GM19397 (cell line): ENCODE measurements around the gene ROPN1B.

Experiments used
- ATAC-seq: cut with Tn5 transposase; IDR thresholded peaks from one replicate; pipeline ENCODE4 v1.9.1; 2021; ENCODE audit warnings: mild to moderate bottlenecking, moderate library complexity; ENCODE audit not compliant: unreplicated experiment

Gene ROPN1B

GRCh38 chr3:126026277-126026751 is 57.3 kb downstream of the ROPN1B start:
- no peak for ATAC-seq

- no peak for ATAC-seq
These were observed 57.8 kb downstream of the ROPN1B start for GRCh38 chr3:126026761-126027160.

GRCh38 chr3:126028096-126028495 is 59.1 kb downstream of the ROPN1B start:
- ATAC-seq = no peak

- no peak for ATAC-seq
These were observed 60.3 kb downstream of the ROPN1B start for GRCh38 chr3:126029241-126029640.

GRCh38 chr3:126030455-126030854 is 61.5 kb downstream of the ROPN1B start:
- no peak for ATAC-seq

GRCh38 chr3:126031981-126032471 is 63.0 kb downstream of the ROPN1B start:
- ATAC-seq = no peak
